PC-3 (cell line): ENCODE results near the gene C3orf22. TPM values are rescaled to one million over a fixed set of nuclear protein-coding genes. Genes with fewer than 3 reads are reported as not detected.

Source experiments
- ATAC-seq: fragments of 200-7000 bp; cut with Tn5 transposase; 2 replicates; pipeline ENCODE4 v1.9.1; 2020; ENCODE audit warnings: mild to moderate bottlenecking, moderate library complexity
- BruUV-seq: library from RNA; stranded (reverse); fragments of 400-500 nt; replicated peaks from 2 replicates; lab custom pipeline; 2021; lab: Mats Ljungman, UMichigan
- CTCF ChIA-PET: fragments of 300-600 bp; sonication (Branson Sonifier 250); formaldehyde crosslinking; loops from one replicate; lab custom pipeline; 2022; ENCODE audit warnings: antibody characterized with exemption; lab: Charles Lee
- POLR2A ChIA-PET: fragments of 300-600 bp; sonication (Branson Sonifier 250); formaldehyde crosslinking; loops from one replicate; lab custom pipeline; 2022; ENCODE audit warnings: antibody characterized with exemption; ENCODE audit not compliant: unreplicated experiment; lab: Charles Lee
- DNase-seq: peaks from one replicate; pipeline ENCODE4 v3.0.0-alpha.2; 2015
- H2AFZ ChIP-seq: fragments of 300-600 bp; sonication (generic); 2 replicates; pipeline ENCODE4 v1.6.0; 2016; ENCODE audit warnings: antibody characterized with exemption, low read length
- H3F3A ChIP-seq: fragments of 300-600 bp; sonication (generic); one replicate; pipeline ENCODE4 v1.6.0; 2017; ENCODE audit warnings: antibody characterized with exemption, low read length, control low read depth, mild to moderate bottlenecking; ENCODE audit not compliant: unreplicated experiment
- H3K27ac ChIP-seq: fragments of 300-600 bp; sonication (generic); 2 replicates; pipeline ENCODE4 v1.5.1; 2016; ENCODE audit warnings: mild to moderate bottlenecking, low read length
- H3K27me3 ChIP-seq: fragments of 300-600 bp; sonication (generic); 2 replicates; pipeline ENCODE4 v1.6.1; 2016; ENCODE audit warnings: low read length, mixed read lengths
- H3K36me3 ChIP-seq: fragments of 300-600 bp; sonication (generic); 2 replicates; pipeline ENCODE4 v1.6.1; 2016; ENCODE audit warnings: low read depth, mixed run types, low read length, mixed read lengths
- H3K4me1 ChIP-seq: fragments of 300-600 bp; sonication (generic); 2 replicates; pipeline ENCODE4 v1.5.1; 2016; ENCODE audit warnings: low read length; ENCODE audit not compliant: insufficient read depth
- H3K4me2 ChIP-seq: fragments of 300-600 bp; sonication (generic); 2 replicates; pipeline ENCODE4 v1.6.0; 2016; ENCODE audit warnings: low read length
- H3K4me3 ChIP-seq: fragments of 300-600 bp; sonication (generic); 2 replicates; pipeline ENCODE4 v1.5.1; 2016; ENCODE audit warnings: mild to moderate bottlenecking, low read length, mixed read lengths
- H3K79me2 ChIP-seq: fragments of 300-600 bp; sonication (generic); 2 replicates; pipeline ENCODE4 v1.6.1; 2017; ENCODE audit warnings: low read length, mixed read lengths
- H3K9ac ChIP-seq: fragments of 300-600 bp; sonication (generic); 2 replicates; pipeline ENCODE4 v1.6.0; 2016; ENCODE audit warnings: mild to moderate bottlenecking, low read length
- H3K9me2 ChIP-seq: fragments of 300-600 bp; sonication (generic); replicated peaks from 2 replicates; pipeline ENCODE4 v1.6.1; 2016; ENCODE audit warnings: mixed run types, low read length, mixed read lengths
- H3K9me3 ChIP-seq: fragments of 300-600 bp; sonication (generic); 2 replicates; pipeline ENCODE4 v1.6.1; 2016; ENCODE audit warnings: low read length, mixed read lengths
- H4K20me1 ChIP-seq: fragments of 300-600 bp; sonication (generic); 2 replicates; pipeline ENCODE4 v1.6.1; 2016; ENCODE audit warnings: low read length, mixed read lengths
- CTCF ChIP-seq: fragments of 300-600 bp; sonication (generic); conservative IDR thresholded peaks from 2 replicates; pipeline ENCODE4 v1.5.1; 2017; ENCODE audit warnings: antibody characterized with exemption, low read depth, mild to moderate bottlenecking, low read length
- EZH2 ChIP-seq: fragments of 300-600 bp; sonication (generic); IDR thresholded peaks from one replicate; pipeline ENCODE4 v1.6.1; 2017; ENCODE audit warnings: antibody characterized with exemption, mild to moderate bottlenecking, low read length; ENCODE audit not compliant: unreplicated experiment
- EZH2phosphoT487 ChIP-seq: fragments of 300-600 bp; sonication (generic); IDR thresholded peaks from 2 replicates; pipeline ENCODE4 v1.6.1; 2018; ENCODE audit warnings: mild to moderate bottlenecking, antibody characterized with exemption, low read length, borderline replicate concordance
- intact Hi-C: fragments of 100-400 bp; cut with micrococcal nuclease; formaldehyde crosslinking; loops from 2 replicates; pipeline ENCODE4 v1.9.0; 2023
- total RNA-seq: library from RNA; depleted of rRNA; stranded (reverse); fragments of >200 nt; gene quantifications from 2 replicates; pipeline ENCODE4 v1.2.3, GENCODE V29; 2014

C3orf22 gene
- total RNA-seq, 1 experiment from 2014 or later, result not detected

- no peaks in the 10 kb centered on the region for H3K36me3 ChIP-seq
- no peak overlapping the region for H2AFZ ChIP-seq
- no peaks in the 10 kb centered on the region for H3K9me3 ChIP-seq
- ChIA-PET CTCF (no interaction called here), POLR2A (interaction anchor here (0.6 kb wide), 1 partner anchor 59 kb away, joined by 4 read pairs; no protein-coding TSS in a partner anchor)
- DNase-seq, result no peak
- H3K9me2 ChIP-seq, result no peaks in the 10 kb centered on the region
- peaks cover 27% of the 10 kb centered on the region for H3K27me3 ChIP-seq
- intact Hi-C loops, result no loop called here
- H3F3A ChIP-seq, result no peaks in the 10 kb centered on the region
- no peak for TF ChIP-seq CTCF
- TF ChIP-seq EZH2, result no peak
- TF ChIP-seq EZH2phosphoT487, result no peak
- no peak overlapping the region for H3K27ac ChIP-seq
- no peaks in the 10 kb centered on the region for H4K20me1 ChIP-seq
- no peaks in the 10 kb centered on the region for H3K79me2 ChIP-seq
- no peak for ATAC-seq
- no peak overlapping the region for H3K4me3 ChIP-seq
- H3K4me1 ChIP-seq, result no peaks in the 10 kb centered on the region
- H3K9ac ChIP-seq, result no peak overlapping the region
- no TSS peak for BruUV-seq
- no peak overlapping the region for H3K4me2 ChIP-seq
Observed at GRCh38 chr3:126562737-126563276, 4.1 kb upstream of the C3orf22 start.

- ATAC-seq, result no peak
Observed at GRCh38 chr3:126557761-126558160, 971 bp downstream of the C3orf22 start.

More at GRCh38 chr3:126557761-126558160, 971 bp downstream of the C3orf22 start:
- Histone ChIP-seq H3K79me2 (no peaks in the 10 kb centered on the region), H3K9me2 (no peaks in the 10 kb centered on the region), H3K4me1 (no peaks in the 10 kb centered on the region), H3K27me3 (peaks cover 13% of the 10 kb centered on the region), H3K9me3 (no peaks in the 10 kb centered on the region), H3F3A (no peaks in the 10 kb centered on the region), H3K27ac (no peak overlapping the region), H2AFZ (no peak overlapping the region), H3K4me3 (no peak overlapping the region), H3K36me3 (no peaks in the 10 kb centered on the region), H3K9ac (no peak overlapping the region), H4K20me1 (no peaks in the 10 kb centered on the region), H3K4me2 (no peak overlapping the region)
- no peak for DNase-seq
- CTCF ChIA-PET, result no interaction called here
- POLR2A ChIA-PET, result no interaction called here
- no TSS peak for BruUV-seq
- intact Hi-C loops, result no loop called here
- no peak for TF ChIP-seq EZH2phosphoT487
- no peak for TF ChIP-seq EZH2
- no peak for TF ChIP-seq CTCF
